Common myeloid progenitor, CD34-positive (primary cell): Measurements from ENCODE around the gene PRDM1.

Experiments
- CTCF ChIA-PET: fragments of 350-600 bp; sonication (Branson Sonifier 250); formaldehyde crosslinking; loops from one replicate; lab custom pipeline; 2021; ENCODE audit warnings: antibody characterized with exemption; lab: Charles Lee
- POLR2A ChIA-PET: fragments of 350-600 bp; sonication (Branson Sonifier 250); formaldehyde crosslinking; loops from one replicate; lab custom pipeline; 2021; ENCODE audit warnings: antibody characterized with exemption; lab: Charles Lee
- DNase-seq, 3 donors: peaks; one replicate each; pipeline versions ENCODE4 v3.0.0 to v3.0.0-alpha.2; 2013
- H3K27ac ChIP-seq, 2 experiments: 1 replicate in 1 of 2; 2 replicates in 1 of 2; pipeline ENCODE4 v1.7.0; 2013; ENCODE audit warnings: inconsistent platforms in 2 of 2, low read length in 2 of 2, mild to moderate bottlenecking in 2 of 2, low read depth in 1 of 2, moderate library complexity in 1 of 2; ENCODE audit not compliant: severe bottlenecking in 2 of 2, insufficient read depth in 1 of 2, poor library complexity in 1 of 2
- H3K27me3 ChIP-seq, 5 experiments: replicated peaks in 2 of 5; 1 replicate in 3 of 5; 2 replicates in 2 of 5; pipeline versions ENCODE4 v1.6.1 to v1.7.0; 2013; ENCODE audit warnings: low read length in 4 of 5, mild to moderate bottlenecking in 2 of 5, moderate library complexity in 2 of 5, inconsistent platforms in 1 of 5; ENCODE audit not compliant: insufficient read depth in 5 of 5, control insufficient read depth in 4 of 5
- H3K36me3 ChIP-seq, 4 experiments: 1 replicate in 2 of 4; 2 replicates in 2 of 4; pipeline versions ENCODE4 v1.6.1 to v1.7.0; 2013; ENCODE audit warnings: low read length in 3 of 4, control low read depth in 1 of 4, mild to moderate bottlenecking in 1 of 4; ENCODE audit not compliant: control insufficient read depth in 4 of 4, insufficient read depth in 4 of 4
- H3K4me1 ChIP-seq, 4 experiments: 1 replicate in 3 of 4; 2 replicates in 1 of 4; pipeline versions ENCODE4 v1.6.1 to v1.7.1; 2013; ENCODE audit warnings: low read length in 3 of 4, mild to moderate bottlenecking in 3 of 4, control low read depth in 1 of 4, inconsistent platforms in 1 of 4, moderate library complexity in 1 of 4; ENCODE audit not compliant: control insufficient read depth in 4 of 4, insufficient read depth in 4 of 4; ENCODE audit errors: control extremely low read depth in 1 of 4
- H3K4me3 ChIP-seq, 7 experiments: 1 replicate in 4 of 7; 2 replicates in 3 of 7; pipeline versions ENCODE4 v1.5.1 to v1.7.0; 2013; ENCODE audit warnings: mild to moderate bottlenecking in 7 of 7, low read length in 6 of 7, moderate library complexity in 6 of 7, inconsistent platforms in 2 of 7, low read depth in 2 of 7, control low read depth in 1 of 7; ENCODE audit not compliant: insufficient read depth in 4 of 7, control insufficient read depth in 1 of 7; ENCODE audit errors: extremely low read depth in 1 of 7
- H3K9me3 ChIP-seq, 5 experiments: 1 replicate in 4 of 5; 2 replicates in 1 of 5; pipeline versions ENCODE4 v1.6.1 to v1.7.1; 2013; ENCODE audit warnings: low read length in 4 of 5, mild to moderate bottlenecking in 2 of 5, inconsistent platforms in 1 of 5, low read depth in 1 of 5, moderate library complexity in 1 of 5; ENCODE audit not compliant: control insufficient read depth in 4 of 5, insufficient read depth in 2 of 5; ENCODE audit errors: control extremely low read depth in 1 of 5
- WGBS: methylation state at CpG from one replicate; pipeline ENCODE4 v1.1.5; 2013; ENCODE audit not compliant: insufficient coverage; 5-methylcytosine and 5-hydroxymethylcytosine counted together

The PRDM1 gene

GRCh38 chr6:106046854-106047200, 39.3 kb upstream of the PRDM1 start:
- DNase-seq: no peak
- Histone ChIP-seq H3K4me3 (no peak overlapping the region), H3K4me1 (no peaks in the 10 kb centered on the region), H3K27me3 (no peaks in the 10 kb centered on the region), H3K9me3 (no peaks in the 10 kb centered on the region), H3K27ac (no peak overlapping the region), H3K36me3 (no peaks in the 10 kb centered on the region)
- ChIA-PET POLR2A (no interaction called here), CTCF (interaction anchor here (1.1 kb wide), 1 partner anchor 47 kb away, joined by 3 read pairs; no protein-coding TSS in a partner anchor)
- WGBS: no CpG with 5 or more reads among the region's 1 CpG

DNA sequence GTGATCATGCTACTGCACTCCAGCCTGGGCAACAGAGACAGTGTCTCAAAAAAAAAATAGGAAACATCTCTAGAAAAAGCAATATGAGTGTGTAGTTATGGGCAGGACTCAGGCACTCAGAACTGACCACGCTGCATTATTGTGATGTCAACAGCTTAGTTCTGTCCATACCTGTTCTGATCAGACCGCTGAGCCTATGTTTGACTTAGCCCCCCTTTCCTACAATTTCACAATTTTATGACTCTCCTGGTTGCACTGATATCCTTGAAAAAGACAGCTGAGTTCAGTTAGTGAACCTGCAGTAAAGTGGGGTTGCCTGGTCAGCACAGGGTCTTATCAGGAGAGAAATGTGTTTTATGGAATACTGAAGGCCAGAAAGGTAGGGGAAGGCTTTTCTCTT, 37.8 kb upstream of the PRDM1 start:
- CTCF ChIA-PET: interaction anchor here (0.6 kb wide), 1 partner anchor 494 kb away, joined by 3 read pairs; no protein-coding TSS in a partner anchor
- WGBS: 100% methylated on average over 1 of the region's 2 CpGs
- POLR2A ChIA-PET: no interaction called here

GRCh38 chr6:106050538-106050937, 35.6 kb upstream of the PRDM1 start:
- ChIA-PET CTCF (no interaction called here), POLR2A (interaction anchor here (0.5 kb wide), 1 partner anchor 42 kb away, joined by 3 read pairs; no protein-coding TSS in a partner anchor)
- H3K4me1 ChIP-seq: no peaks in the 10 kb centered on the region
- H3K27me3 ChIP-seq: no peaks in the 10 kb centered on the region
- WGBS: no CpG with 5 or more reads among the region's 4 CpGs
- no peak overlapping the region for H3K4me3 ChIP-seq
- H3K27ac ChIP-seq: no peak overlapping the region
- no peaks in the 10 kb centered on the region for H3K36me3 ChIP-seq
- no peak for DNase-seq
- no peaks in the 10 kb centered on the region for H3K9me3 ChIP-seq

More for the DNA sequence above, 37.8 kb upstream of the PRDM1 start:
- no peak for DNase-seq
- no peak overlapping the region for H3K4me3 ChIP-seq
- no peaks in the 10 kb centered on the region for H3K36me3 ChIP-seq
- no peaks in the 10 kb centered on the region for H3K9me3 ChIP-seq
- no peaks in the 10 kb centered on the region for H3K4me1 ChIP-seq
- H3K27me3 ChIP-seq: no peaks in the 10 kb centered on the region
- H3K27ac ChIP-seq: no peak overlapping the region

DNA sequence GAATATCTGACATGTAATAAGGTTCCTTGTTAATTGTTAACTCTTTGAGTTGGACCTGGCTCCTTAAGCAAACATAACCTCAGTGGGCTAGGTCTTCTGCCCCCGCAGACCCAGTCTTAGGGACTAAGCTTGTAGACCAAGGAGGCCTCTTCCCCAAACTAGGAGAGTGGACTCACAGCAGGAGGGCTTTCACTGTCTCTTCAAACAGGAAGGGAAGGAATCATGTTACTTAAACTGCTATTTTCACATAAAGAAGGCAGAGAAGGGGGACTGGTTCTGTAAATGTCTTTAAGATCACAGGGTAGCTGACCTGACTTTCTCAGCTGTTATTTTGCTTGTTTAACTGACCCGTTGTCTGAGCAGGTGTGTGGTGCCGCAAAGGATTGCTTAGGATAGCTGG, 34.9 kb upstream of the PRDM1 start:
- Histone ChIP-seq H3K4me3 (no peak overlapping the region), H3K27me3 (no peaks in the 10 kb centered on the region), H3K27ac (no peak overlapping the region), H3K9me3 (no peaks in the 10 kb centered on the region), H3K36me3 (no peaks in the 10 kb centered on the region), H3K4me1 (no peaks in the 10 kb centered on the region)
- no peak for DNase-seq
- ChIA-PET CTCF (no interaction called here), POLR2A (no interaction called here)
- WGBS: 100% methylated on average over 3 of the region's 3 CpGs

GRCh38 chr6:106053484-106054205, 32.5 kb upstream of the PRDM1 start:
- Histone ChIP-seq H3K27me3 (no peaks in the 10 kb centered on the region), H3K4me1 (no peaks in the 10 kb centered on the region), H3K9me3 (no peaks in the 10 kb centered on the region), H3K36me3 (no peaks in the 10 kb centered on the region), H3K27ac (no peak overlapping the region), H3K4me3 (no peak overlapping the region)
- ChIA-PET CTCF (no interaction called here), POLR2A (no interaction called here)
- DNase-seq: no peak
- WGBS: 90% methylated on average over 2 of the region's 3 CpGs

DNA sequence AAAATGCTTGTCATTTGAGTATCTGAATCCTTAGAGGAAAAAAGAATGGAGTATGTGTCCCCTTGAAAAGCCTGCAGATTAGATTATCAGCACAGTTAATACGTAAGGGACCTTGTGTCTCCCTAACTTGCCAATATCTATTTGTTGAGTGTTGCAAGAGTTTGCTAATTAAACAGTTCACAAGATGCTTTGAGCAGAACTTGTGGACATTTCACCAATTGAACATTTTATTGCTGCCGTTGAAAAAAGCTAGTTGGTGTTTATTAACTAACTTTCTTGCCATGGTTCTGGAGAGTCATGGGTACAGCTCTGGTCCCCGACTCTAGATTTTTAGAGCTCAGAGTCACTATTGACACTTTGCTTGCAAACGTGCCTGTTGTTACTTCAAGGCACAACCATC, 30.6 kb upstream of the PRDM1 start:
- ChIA-PET CTCF (no interaction called here), POLR2A (no interaction called here)
- no peak for DNase-seq
- no peaks in the 10 kb centered on the region for H3K27me3 ChIP-seq
- no peaks in the 10 kb centered on the region for H3K36me3 ChIP-seq
- no peaks in the 10 kb centered on the region for H3K4me1 ChIP-seq
- no peak overlapping the region for H3K27ac ChIP-seq
- H3K4me3 ChIP-seq: no peak overlapping the region
- WGBS: 100% methylated on average over 3 of the region's 4 CpGs
- no peaks in the 10 kb centered on the region for H3K9me3 ChIP-seq

DNA sequence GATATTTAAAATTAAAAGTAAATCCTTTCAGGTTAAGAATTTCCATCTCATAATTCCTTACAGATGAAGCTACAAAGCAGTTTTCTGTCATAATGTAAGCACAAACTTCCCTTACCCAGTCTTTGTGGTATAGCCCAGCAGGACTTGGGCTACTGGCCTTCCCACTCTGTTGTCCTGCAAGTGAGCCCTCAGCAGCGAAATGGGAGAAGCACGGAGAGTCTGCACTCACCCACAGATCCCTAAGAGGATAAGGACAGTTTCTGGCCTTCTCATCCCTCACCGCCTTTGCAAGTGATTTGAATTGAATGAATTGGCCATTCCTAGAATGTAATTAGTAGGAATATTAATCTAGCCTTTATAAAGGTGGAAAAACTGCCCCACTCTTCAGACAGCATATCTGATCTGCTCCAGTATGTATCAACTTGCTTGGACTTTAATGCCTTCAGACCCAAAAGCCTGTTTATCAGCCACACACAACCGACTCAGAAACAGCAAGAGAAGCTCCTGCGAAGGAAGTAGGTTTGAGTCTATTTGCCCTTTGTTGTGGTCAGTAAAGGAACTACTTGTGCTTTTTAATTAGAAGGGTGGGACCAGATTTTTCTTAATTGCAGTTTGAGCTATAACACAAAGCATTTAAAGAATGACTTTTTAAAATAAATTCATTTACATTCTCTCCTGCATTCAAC, 29.9 kb upstream of the PRDM1 start:
- Histone ChIP-seq H3K4me1 (no peaks in the 10 kb centered on the region), H3K27me3 (no peaks in the 10 kb centered on the region), H3K9me3 (no peaks in the 10 kb centered on the region), H3K36me3 (no peaks in the 10 kb centered on the region), H3K4me3 (no peak overlapping the region), H3K27ac (no peak overlapping the region)
- WGBS: 93% methylated on average over 2 of the region's 5 CpGs
- no peak for DNase-seq
- ChIA-PET POLR2A (interaction anchor here (0.6 kb wide), 1 partner anchor 79 kb away, joined by 3 read pairs; no protein-coding TSS in a partner anchor), CTCF (no interaction called here)
